Activated CD4-positive, CD25-positive, alpha-beta regulatory T cell treated with anti-CD3 and anti-CD28 coated beads, Interleukin-2, amount 50 U/mL, for 72 hours (primary cell): Measurements from ENCODE around the gene SCNN1B.
"Not testable (repeated sequence)": the region's sequence is repeated elsewhere in the genome, so short reads cannot be mapped to it uniquely, and the experiment has no call there.

Experiments used
- DNase-seq: peaks from one replicate; pipeline ENCODE4 v3.0.0; 2021

SCNN1B gene

GRCh38 chr16:23355106-23355670, 53.1 kb downstream of the SCNN1B start:
- DNase-seq: no peak

DNA sequence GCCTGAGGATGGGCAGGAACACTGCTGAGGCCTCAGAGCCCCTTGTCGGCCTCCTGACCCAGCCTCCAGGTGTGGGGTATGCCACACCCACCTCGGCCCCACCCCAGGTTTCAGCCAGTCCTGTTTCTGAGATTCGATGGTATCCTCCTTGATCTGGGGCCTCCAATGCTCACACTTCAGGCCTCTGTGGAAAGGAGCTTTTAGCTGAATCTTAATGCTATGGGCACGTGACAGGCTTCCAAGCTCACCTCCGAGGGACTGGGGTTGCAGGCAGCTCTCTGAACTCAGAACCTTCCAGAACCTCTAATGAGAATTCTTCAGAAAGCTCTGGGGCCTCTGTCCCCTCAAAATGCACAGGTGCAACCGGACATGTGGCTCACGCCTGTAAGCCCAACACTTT, 54.8 kb downstream of the SCNN1B start:
- DNase-seq: no peak

DNA sequence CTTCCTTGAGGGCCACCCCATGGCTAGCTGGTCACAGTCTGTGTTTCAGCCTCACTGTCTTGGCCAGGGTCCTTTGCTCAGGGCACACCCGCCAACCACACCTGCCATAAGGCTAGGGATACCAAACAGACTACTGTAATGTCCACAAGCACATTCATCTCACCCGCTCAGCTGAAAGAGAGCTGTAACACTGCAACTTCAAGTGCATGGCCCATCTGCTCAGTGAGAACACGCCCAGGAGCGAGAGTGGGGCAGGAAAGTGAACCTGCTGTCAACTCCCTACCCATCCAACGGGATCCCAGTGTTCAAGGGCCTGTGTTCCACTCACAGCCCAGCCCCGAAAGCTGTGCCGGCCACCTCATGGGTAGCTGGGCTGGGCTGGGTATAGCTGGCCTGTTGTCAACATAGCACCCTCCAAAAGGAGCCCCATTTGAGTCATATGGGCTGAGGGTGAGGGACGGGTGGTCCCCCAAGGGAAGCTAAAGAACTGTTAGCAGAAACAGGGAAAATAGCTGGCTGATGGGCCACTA, 55.7 kb downstream of the SCNN1B start:
- no peak for DNase-seq

GRCh38 chr16:23359092-23359760, 57.1 kb downstream of the SCNN1B start:
- DNase-seq: no peak

DNA sequence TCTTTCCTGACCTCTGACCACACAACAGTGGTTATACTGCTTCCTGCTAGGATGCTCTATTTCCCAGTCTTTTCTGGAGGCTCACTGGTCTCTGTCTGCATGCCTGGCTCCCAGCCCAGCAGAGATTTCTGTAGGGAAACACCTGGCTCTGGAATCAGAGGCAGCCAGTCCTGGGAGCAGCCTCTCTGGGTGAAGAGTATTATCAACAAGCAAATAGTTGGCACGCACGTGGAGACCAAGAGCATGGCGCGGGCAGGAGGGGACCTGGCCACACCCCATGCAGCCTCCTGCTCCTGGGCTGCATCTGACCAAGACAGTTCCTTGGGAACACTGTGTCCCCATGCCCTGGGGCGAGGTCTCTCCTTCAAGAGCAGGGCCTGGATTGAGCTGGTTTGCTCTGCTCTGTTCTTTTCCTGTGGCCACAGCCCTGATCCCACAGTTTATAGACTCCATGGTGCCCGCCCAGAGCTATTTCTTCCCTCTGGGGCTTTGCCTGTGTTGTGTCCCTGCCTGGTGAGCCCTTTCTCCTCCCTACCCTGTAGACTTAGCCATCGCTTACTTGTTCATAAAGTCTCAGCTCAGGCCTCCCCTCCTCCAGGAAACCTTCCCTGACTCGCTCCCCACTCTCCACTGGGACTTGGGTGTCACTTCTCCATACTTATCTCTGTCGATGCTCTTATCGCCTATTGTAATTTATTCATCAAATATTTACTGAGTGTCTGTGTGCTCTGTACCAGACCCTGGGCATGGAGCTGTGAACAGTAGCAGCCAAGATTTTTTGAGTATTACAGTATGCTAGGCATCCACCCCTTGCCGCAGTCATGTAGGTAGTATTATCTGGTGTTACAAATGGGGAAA, 60.6 kb downstream of the SCNN1B start:
- no peak for DNase-seq

GRCh38 chr16:23365602-23366240, 63.6 kb downstream of the SCNN1B start:
- no peak for DNase-seq

- not testable (repeated sequence) for DNase-seq
Measured at GRCh38 chr16:23366341-23366740, 64.2 kb downstream of the SCNN1B start.

- DNase-seq: no peak
Measured at GRCh38 chr16:23367564-23367963, 65.5 kb downstream of the SCNN1B start.

DNA sequence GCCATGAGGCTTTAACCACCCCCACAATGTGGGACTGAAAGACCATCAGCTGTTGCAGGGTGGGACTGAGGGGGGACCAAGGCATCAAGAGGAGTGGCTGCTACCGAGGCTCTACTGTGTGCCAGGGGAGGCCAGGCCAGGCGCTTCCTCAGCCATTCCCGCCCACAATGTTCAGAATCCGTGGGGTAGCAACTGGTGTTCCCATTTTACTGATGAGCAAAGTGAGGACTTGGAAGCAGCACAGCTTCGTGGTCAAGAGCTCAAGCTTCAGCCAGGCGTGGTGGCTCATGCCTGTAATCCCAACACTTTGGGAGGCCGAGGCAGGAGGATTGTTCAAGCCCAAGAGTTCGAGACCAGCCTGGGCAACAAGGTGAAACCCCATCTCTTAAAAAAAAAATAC, 65.9 kb downstream of the SCNN1B start:
- DNase-seq: no peak

DNA sequence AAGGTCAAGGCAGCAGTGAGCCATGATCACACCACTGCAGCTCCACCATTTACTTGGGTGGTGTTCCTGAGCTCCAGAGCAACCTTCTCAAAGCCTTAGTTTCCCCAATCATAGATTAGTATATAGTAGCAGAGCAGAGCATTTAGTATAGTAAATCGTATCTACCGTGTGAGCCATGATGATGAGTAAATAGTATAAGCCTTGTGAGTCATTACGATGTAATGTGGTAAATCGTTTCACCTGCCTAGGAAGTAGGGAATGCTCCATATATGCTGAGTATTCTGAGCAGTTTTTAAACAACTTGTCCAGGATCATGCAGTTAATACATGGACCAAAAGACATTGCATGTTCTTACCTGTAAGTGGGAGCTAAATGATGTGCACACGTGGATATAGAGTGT, 66.4 kb downstream of the SCNN1B start:
- DNase-seq: no peak

DNA sequence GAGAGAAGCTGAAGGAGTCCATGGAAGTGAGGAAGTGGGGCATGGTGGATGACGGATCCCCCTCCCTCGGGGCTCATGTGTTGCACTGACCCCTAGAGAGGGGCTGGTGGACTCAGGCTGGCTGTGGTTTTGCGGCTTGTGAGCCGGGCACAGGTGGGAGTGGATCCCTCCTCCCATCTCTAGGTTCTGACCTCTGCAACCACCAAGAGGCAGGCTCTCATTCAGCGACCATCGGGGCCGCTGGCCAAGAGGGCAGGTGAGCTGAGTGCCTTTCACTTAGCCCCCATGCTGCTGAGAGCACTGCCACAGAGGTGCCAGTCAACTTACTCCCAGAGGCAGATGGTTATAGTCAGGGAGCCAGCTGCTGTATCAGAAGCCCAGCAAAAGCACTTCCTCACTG, 67.3 kb downstream of the SCNN1B start:
- no peak for DNase-seq

GRCh38 chr16:23371368-23371767, 69.3 kb downstream of the SCNN1B start:
- no peak for DNase-seq

DNA sequence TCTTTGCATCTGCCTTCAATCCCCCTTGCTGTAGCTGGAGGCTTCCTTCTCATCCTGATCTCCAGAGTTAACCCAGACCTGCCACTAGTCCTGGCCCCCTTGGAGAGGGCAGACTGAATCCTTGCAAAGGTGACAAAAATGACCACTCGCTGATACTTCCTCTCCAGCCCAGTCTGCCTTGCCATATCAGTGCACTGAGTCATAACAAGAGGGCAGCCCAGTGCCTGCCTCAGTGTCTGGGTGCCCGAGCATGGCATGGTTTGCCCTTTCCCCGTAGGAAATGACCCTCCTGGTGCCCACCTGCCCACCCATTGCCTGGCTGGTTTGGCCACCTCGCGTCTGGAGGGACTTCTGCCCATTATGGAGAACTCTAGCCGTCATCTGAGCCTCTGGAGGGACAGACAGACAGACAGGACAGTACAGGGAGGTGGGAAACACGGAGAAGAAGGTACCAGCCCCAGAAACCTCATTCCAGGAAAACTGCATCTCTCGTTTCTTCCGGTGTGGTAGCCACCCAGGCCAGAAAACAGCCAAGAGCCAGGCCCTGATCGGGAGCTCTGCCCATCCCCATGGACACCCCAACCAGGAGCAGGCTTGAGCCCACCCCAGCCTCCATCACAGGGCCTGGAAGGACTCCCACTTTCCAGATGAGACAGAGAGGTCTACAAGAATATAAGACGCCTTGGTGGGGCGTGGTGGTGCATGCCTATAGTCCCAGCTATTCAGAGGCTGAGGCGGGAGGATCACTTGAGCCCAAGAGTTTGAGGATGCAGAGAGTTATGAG, 71.5 kb downstream of the SCNN1B start:
- DNase-seq: no peak

GRCh38 chr16:23374721-23375510, 72.8 kb downstream of the SCNN1B start:
- no peak for DNase-seq

- DNase-seq: no peak
Measured at GRCh38 chr16:23375643-23376042, 73.5 kb downstream of the SCNN1B start.

GRCh38 chr16:23377071-23377931, 75.2 kb downstream of the SCNN1B start:
- no peak for DNase-seq

- no peak for DNase-seq
Measured at GRCh38 chr16:23378256-23378655, 76.2 kb downstream of the SCNN1B start.

GRCh38 chr16:23378921-23379320, 76.8 kb downstream of the SCNN1B start:
- DNase-seq: no peak

- DNase-seq: no peak
Measured at GRCh38 chr16:23379707-23380106, 77.6 kb downstream of the SCNN1B start.

DNA sequence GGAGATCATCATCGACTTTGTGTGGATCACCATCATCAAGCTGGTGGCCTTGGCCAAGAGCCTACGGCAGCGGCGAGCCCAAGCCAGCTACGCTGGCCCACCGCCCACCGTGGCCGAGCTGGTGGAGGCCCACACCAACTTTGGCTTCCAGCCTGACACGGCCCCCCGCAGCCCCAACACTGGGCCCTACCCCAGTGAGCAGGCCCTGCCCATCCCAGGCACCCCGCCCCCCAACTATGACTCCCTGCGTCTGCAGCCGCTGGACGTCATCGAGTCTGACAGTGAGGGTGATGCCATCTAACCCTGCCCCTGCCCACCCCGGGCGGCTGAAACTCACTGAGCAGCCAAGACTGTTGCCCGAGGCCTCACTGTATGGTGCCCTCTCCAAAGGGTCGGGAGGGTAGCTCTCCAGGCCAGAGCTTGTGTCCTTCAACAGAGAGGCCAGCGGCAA, 78.4 kb downstream of the SCNN1B start:
- DNase-seq: no peak

- DNase-seq: not testable (repeated sequence)
Measured at GRCh38 chr16:23381702-23382101, 79.6 kb downstream of the SCNN1B start.
